ENCODE results near the gene OR10A6.

Gene OR10A6

DNA sequence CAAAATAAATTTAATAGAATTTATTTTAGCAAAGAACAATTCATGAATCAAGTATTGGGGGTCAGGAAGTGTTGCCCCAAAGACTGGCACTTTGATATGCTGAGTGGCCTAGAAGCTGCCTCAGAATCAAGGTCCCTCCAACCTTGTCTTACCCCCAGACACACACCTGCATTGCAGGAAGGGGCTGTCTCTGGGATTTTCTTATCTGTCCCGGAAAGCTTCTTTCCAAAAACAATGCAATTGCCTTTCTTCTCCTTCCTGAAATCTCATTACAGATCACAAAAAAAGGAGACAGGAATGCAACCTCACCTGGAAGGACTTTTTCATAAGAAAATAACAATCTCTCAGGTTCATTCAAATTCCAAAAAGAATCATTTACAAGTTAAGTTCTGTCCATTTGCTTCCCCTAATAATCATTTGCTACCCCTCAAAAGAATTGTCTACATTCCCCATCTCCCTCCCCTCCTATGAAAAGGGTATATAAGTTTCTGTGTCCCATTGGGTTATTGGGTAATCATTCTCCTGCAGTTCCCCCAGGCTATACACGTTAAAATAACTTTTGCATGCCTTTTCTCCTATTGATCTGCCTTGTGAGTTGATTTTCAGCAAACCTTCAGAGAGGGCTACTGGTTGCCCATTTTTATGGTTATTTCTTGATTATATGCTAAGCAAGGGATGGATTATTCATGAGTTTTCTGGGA lies 21.3 kb downstream of the OR10A6 start:
- no peak for DNase-seq

DNA sequence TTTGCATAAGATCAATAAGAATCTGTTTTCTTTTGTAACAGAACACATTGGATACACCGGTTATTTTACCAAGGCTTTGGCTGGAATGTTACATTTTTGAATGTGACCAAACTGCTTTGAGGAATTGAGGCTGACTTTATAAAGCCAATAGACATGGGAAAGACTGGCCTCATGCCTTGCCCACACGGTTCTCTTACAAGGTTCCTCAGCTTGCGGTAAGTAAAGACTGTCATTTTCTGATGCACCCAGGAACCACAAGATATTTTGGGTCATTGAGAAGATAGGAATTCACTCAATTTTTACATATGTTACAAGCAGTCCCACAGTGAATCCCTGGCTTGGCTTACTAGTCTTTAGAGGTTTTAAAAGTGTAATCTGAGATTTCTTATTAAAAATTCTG lies 23.9 kb downstream of the OR10A6 start:
- no peak for DNase-seq

DNA sequence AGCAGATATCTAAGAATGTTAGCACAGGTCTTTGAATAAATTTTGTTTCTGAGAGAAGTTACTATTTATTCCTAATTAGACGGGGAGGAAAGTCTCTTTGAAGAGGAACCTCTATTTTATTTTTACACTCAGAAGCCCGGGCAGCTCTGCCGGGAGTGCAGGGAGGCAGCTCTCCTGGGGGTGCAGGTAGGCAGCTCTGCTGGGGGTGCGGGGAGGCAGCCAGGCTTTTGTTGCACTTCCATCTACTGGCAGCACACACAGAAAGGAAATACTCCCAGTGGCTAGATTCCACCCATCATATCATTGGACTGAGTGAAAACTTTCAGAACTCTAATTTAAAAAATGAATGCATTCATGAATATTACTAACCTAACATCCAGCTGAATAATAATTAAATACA lies 24.6 kb downstream of the OR10A6 start:
- DNase-seq = no peak

DNA sequence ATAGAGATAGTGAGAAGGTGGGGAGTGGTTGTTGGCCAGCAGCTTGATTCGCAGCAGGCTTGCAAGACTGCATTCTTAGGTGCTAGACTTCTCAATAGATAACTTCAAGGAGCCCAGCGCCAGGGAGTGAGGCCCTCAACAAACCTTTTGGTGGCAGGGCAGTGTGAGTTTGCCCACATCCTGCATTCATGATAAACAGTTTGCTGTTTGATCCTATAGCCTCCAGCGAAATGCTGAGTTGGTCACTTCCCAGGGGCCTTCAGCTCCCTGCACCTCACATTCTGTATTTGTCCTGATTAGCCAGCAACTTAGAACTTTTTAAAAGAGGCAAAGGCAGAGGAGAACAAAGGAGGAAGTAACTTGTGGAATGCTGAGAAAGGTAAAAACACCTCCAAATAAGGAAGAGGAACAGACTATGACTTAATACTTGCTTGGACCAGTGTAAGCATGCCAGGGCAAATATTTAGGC lies 25.1 kb downstream of the OR10A6 start:
- no peak for DNase-seq

DNA sequence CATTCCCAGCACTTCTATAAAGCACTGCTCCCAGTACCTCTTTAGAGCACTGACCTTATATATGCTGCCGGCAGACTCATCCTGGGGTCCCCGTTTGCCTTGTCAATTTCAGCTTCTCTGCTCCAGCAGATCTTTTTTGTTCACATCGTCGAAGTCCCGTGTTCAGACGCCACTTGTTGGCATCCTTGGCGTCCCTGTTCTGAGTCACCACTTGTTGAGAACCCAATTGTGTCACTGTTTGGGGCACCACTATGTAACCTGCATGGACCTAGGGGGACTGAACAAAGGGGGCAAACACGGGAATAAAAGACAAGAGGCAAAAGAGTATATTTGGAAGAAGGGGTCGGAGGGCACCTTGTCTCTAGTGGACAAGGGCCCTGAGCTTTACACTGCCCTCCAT lies 25.5 kb downstream of the OR10A6 start:
- no peak for DNase-seq

DNA sequence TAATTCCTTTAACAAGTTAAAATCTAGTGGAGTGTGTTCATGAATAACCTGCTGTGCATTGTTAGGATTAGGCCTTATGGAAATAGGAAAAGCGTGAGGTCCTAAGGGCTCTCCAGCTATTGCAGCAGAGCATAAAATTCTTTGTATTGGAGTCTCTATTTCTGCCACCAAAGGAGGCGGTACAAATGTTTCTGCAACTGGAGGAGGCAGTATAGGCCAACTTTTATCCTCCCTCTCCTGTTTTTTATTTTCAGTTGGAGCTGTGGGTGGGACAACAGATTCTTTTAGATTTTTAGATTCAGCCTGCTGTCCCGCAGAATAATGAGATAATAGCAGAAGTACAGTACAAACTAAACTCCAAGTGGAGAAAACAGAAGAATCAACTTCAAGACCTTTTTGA lies 26.2 kb downstream of the OR10A6 start:
- no peak for DNase-seq

DNA sequence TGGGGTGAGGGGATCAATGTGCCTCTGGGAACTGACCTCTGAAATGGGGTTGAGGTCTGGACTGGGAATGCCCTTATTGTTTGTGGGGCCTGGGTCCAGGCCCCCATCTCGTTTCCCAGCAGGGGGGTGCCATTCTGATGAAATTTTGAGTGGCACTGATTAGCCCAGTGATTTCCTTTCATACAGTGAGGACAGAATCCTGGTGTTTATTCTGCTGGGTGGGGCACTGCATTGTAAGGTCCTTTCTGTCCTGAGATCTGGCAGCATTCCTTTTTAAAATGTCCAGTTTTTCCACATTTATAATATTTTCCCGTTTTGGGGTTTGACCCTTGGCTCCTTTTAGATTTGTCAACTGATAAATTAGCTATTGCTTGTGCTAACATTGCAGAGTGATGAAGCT lies 27.1 kb downstream of the OR10A6 start:
- no peak for DNase-seq

DNA sequence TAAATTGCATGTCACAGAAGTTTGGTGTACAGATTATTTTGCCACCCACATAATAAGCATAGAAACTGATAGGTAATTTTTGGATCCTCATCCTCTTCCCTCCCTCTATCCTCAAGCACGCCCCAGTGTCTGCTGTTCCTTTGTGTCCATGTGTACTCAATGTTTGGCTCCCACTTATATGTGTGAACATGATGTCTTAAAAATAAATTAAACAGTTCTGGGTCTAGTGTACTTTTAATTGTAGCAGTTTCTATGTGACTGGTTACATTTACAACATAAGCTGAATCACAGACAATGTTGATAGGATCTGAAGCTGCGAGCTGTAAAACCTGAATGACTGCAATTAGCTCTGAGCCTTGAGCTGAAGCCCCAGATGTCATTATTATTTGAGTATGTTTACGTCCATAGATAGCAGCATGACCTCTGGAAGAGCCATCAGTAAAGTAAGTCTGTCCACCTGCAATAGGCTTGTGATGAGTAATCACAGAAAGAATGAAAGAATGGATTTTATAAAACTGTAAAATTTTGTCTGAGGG lies 29.7 kb downstream of the OR10A6 start:
- no peak for DNase-seq

DNA sequence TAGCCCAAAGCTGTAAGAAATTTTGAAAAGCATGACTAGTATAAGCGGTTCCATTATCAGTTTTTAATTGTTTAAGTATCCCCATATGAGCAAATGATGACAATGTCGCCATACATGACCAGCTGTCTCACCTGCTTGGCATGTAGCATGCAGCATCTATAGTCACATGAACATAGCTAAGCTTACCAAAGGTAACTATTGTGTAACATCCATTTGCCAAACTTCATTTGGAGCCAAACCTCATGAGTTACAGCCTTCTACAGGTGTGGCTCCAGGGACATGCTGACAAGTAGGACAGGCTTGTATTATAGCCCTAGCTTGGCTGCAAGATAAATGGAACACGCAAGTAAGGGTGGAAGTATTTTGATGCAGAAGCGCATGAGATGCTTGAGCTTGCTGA lies 30.4 kb downstream of the OR10A6 start:
- no peak for DNase-seq

DNA sequence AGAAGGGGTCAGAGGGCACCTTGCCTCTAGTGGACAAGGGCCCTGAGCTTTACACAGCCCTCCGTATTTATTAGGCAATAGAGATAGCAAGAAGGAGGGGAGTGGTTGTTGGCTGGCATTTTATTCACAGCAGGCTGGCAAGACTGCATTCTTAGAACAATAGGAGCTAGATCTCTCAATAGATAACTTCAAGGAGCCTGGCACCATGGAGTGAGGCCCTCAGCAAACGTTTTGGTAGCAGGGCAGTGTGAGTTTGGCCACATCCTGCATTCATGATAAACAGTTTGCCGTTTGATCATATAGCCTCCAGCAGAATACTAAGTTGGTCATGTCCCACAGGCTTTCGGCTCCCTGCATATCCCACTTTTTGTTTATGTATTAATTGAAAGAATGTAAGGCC lies 31.6 kb downstream of the OR10A6 start:
- no peak for DNase-seq

DNA sequence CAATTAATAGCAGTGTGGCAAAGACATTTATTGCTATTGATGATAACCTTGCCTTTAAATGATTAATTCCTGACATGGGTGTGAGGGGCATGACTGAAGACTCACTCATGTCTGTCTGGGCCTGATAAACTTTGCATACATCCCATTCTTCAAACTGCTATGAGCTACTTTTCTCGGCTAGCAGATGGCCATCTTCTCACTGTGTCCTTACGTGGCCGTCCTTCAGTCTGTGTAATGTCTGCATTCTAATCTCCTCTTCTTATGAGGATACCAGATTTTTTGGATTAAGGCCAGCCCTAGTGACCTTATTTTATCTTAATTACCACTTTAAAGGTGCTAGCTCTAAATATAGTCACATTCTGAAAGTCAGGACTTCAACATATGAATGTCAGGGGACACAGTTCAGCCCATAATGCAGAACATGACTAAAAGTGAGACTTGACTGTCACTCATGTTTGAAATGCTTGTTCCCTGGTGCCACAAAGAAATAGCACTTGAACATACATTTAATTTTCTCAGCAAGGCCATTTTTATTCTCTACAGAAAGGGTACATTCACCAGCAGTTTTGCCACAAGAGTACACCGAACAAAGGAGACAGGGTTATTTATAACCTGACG lies 32.3 kb downstream of the OR10A6 start:
- no peak for DNase-seq

DNA sequence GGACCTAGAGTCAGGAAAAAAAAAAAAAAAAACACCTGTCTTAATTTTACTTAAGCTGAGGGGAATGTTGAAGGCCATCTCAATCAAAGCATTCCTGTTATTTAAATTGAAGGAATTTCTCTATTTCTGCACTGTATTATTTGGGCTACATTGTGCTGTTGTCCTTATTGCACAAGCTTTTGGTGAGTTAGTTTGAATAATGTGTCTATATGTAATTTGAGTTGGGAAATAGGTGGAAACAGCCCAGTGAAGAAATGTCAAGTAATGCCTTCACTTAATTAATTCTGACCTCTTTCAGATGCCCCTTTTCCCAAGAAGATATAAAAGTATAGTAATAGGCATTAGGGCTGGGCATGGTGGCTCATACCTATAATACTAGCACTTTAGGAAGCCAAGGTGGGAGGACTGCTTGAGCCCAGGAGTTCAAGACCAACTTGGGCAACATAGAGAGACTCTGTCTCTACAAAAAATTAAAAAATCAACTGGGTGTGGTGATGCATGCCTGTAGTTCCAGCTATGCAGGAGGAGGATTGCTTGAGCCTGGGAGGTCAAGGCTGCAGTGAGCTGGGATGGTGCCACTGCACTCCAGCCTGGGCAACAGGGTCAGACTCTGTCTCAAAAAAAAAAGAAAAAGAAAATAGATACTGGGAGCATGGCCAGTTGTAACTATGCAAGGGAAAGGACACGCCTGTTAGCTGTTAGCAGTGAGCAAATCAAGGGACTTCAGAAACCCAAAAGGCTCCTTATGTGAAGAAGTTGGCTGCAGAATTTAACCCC lies 34.9 kb downstream of the OR10A6 start:
- DNase-seq = no peak

DNA sequence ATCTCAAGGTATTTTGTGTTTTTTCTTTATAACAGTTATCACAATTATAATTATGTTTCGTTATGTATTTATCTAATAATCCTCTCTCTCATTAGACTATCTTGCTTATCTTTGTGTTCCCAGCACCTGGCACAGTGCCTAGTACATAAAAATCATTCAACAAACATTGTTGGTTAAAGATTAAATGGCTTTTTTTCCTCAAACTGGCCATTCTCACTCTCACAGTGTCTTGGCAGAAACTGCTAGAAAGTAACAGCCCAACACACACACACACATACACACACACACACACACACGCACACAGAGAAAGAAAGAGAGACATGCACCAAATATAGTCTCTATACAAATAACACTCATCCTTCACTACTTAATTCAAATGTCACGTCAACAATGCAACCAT lies 36.8 kb downstream of the OR10A6 start:
- no peak for DNase-seq

DNA sequence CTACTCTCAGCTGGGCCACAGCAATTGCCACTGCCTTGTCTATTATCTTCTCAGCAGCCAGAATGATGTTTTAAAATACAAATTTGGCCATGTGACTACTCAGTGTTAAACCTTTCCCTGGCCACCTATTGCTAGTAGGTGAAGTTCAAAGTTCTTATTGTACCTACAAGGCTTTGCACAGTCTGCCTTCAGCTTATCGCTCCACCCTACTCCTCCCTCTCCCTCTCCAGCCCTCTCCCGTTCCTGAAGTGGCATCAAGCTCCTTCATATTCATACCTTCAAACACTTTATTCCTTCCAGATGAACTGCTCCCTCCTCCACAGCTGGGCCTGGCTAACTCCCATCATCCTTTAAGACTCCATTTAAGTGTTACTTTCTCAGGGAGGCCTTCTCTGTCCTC lies 37.3 kb downstream of the OR10A6 start:
- no peak for DNase-seq

DNA sequence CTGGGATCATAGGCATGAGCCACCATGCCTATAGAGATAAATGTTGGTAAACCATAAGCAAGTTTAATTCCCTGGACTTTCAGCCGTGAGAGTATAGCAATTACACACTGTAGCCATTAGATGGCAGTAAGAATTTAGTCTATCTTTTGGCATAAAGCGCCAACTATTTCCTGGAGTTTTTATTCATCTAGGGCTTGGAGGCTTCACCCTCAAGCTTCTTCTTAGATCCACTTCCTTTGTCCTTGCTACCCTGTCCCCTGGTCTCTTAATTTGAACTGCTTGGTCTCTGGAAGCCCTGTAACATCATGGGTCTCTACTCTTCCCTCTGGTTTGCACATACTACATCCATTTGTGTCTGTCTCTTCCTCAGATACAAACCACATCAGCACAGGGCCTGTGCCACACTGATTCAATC lies 38.2 kb downstream of the OR10A6 start:
- DNase-seq = peak; percentile 58

DNA sequence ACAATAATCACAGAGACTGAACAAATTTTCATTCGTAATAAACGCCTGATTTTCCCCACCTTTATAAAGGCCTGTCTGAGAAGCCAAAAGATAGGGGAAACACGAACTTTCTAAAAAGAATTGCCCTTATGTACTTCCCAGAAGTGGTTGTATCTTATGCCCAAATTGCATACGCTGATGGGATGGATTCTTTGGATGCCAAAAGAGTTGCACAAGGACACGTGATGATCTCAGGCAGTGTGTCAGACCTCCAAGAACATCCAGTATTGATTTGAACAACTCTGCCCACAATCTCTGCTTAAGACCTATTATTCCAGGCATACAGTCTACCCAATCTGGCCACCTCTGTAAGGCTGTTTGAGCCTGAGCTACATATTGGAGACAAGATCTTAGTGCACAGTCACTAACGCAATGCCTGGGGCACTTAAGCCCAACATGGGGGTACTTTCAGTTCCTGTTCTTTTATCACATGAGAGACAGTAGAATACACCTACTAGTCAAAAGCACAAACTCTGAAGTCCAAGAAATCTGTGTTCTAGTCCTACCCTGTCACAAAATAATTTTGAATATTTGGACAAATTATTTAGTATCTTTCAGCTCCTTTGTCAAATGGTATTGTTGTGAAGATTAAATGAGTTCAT lies 38.9 kb downstream of the OR10A6 start:
- DNase-seq = no peak

DNA sequence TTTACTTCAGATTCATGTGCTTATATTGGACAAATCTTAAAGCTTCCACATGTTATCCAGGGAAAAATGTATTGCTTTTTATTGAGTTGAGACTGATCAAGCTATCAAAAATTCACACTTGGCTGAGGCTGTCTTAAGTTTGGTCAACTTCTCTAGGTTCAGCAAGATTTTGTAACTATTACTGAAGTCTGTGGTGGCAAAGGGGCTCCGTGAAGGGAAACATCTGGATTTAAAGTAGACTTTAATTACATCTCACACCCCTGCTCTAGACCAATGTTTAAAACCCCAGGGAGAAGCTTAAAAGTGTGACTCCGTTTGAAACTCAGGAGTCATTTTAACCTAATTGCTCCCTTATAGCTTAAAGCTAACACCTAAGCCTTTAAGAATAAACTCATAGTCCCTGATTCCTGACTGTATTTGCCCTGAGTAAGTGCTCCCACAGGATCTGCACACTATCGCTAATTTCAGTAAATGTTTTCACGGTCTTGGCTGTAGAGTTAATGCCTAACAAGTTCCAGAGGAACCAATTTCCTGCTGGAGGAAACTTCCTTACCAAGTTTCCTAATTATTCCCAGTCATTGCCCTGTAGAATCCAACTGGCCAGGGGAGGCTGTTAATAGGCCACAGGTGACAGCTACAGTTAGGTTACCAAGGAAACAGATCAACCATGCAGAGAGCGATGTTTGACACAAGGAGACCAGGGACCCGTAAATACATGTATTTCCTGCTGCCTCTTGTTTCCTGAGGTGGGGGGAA lies 40.5 kb downstream of the OR10A6 start:
- no peak for DNase-seq

DNA sequence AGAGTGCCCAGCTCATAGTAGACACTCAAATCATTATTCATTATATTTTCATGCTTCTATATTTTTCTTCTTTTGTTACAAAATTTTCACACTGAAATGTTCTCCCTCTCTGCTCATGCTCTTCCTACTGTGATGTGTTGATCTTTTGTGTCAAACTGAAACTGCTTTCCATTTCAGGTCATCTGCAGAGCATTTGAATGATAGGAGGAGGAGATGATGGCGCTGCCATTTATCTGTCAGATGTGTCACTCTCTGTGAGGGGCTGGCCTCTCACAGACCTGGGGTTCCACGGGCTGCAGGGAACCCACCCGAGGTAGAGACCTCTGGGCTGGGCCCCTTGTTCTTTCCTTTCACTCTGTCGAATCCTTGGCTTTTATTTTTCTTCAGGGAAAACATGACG lies 41.1 kb downstream of the OR10A6 start:
- no peak for DNase-seq

DNA sequence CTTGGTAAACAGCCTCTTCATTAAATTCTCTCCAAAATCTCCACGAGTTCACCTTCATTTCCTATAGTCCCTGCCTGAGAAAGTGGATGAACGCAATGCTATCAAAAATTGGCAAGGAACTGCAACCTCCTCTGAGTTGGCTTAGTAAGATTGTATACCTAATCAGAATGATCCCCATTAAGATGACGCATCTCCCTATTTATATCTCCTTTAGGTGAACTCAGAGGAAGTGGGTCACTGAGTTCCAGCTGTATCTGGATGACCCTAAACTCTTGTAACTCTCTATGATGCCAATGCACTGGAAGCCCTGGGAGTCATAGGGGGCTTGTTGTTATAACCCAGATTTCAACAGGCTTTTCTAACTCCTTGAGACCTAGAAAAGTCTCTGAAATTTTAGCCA lies 48.2 kb downstream of the OR10A6 start:
- DNase-seq = no peak
